ENCODE data around the gene MYLK4.

MYLK4 gene

GRCh38 chr6:2623295-2623694, 127.4 kb downstream of the MYLK4 start:
- WGBS (ENCODE audit: extremely low coverage, insufficient coverage, insufficient read length) = no CpG with 5 or more reads among the region's 10 CpGs

GRCh38 chr6:2622671-2623070, 128.1 kb downstream of the MYLK4 start:
- no peaks in the 10 kb centered on the region for H3K27me3 ChIP-seq (ENCODE audit: insufficient read depth, low read length)
- H3K79me1 ChIP-seq (ENCODE audit: low read length) = no peaks in the 10 kb centered on the region
- no peaks in the 10 kb centered on the region for H3K79me2 ChIP-seq (ENCODE audit: control insufficient read depth, insufficient read depth, low read length, poor library complexity)
- H2BK120ac ChIP-seq (ENCODE audit: insufficient read depth, low read length, poor library complexity) = no peak overlapping the region
- H3K4me3 ChIP-seq (ENCODE audit: low read depth, low read length) = no peak overlapping the region
- no peak overlapping the region for H2BK12ac ChIP-seq (ENCODE audit: low read length)
- no peak overlapping the region for H3K18ac ChIP-seq (ENCODE audit: low read length)
- no peak overlapping the region for H3K14ac ChIP-seq (ENCODE audit: low read length)
- no peak overlapping the region for H3K27ac ChIP-seq (ENCODE audit: low read depth, low read length)
- no peak overlapping the region for H3K4ac ChIP-seq (ENCODE audit: low read depth, low read length)
- no peak for DNase-seq
- H3K9ac ChIP-seq (ENCODE audit: low read length) = no peak overlapping the region
- WGBS (ENCODE audit: extremely low coverage, insufficient coverage, insufficient read length) = no CpG with 5 or more reads among the region's 11 CpGs
- H4K12ac ChIP-seq (ENCODE audit: low read depth, low read length) = no peak overlapping the region
- no peak overlapping the region for H3K4me2 ChIP-seq (ENCODE audit: low read length)
- no peak overlapping the region for H2BK5ac ChIP-seq (ENCODE audit: low read depth, low read length, poor library complexity)
- H3K36me3 ChIP-seq (ENCODE audit: control insufficient read depth in 1 of 2, insufficient read depth in 2 of 2, low read length in 2 of 2) = no peaks in the 10 kb centered on the region
- no peak overlapping the region for H2AFZ ChIP-seq (ENCODE audit: insufficient read depth, low read length, poor library complexity)
- H4K8ac ChIP-seq (ENCODE audit: low read depth, low read length) = no peak overlapping the region
- H3K23ac ChIP-seq (ENCODE audit: low read length) = no peak overlapping the region
- no peaks in the 10 kb centered on the region for H3K9me3 ChIP-seq (ENCODE audit: insufficient read depth, low read depth, low read length)
- H3K4me1 ChIP-seq (ENCODE audit: control insufficient read depth in 1 of 2, insufficient read depth in 2 of 2, low read length in 2 of 2) = no peaks in the 10 kb centered on the region
- no peak overlapping the region for H2AK5ac ChIP-seq (ENCODE audit: low read length)
- H4K91ac ChIP-seq (ENCODE audit: low read depth, low read length) = no peak overlapping the region

More at GRCh38 chr6:2623295-2623694, 127.4 kb downstream of the MYLK4 start:
- H3K4me2 ChIP-seq (ENCODE audit: low read length) = no peak overlapping the region
- no peak overlapping the region for H3K4ac ChIP-seq (ENCODE audit: low read depth, low read length)
- no peak overlapping the region for H2BK120ac ChIP-seq (ENCODE audit: insufficient read depth, low read length, poor library complexity)
- no peaks in the 10 kb centered on the region for H3K9me3 ChIP-seq (ENCODE audit: insufficient read depth, low read depth, low read length)
- H3K18ac ChIP-seq (ENCODE audit: low read length) = no peak overlapping the region
- no peak overlapping the region for H3K14ac ChIP-seq (ENCODE audit: low read length)
- no peaks in the 10 kb centered on the region for H3K4me1 ChIP-seq (ENCODE audit: control insufficient read depth in 1 of 2, insufficient read depth in 2 of 2, low read length in 2 of 2)
- H3K27me3 ChIP-seq (ENCODE audit: insufficient read depth, low read length) = no peaks in the 10 kb centered on the region
- H4K8ac ChIP-seq (ENCODE audit: low read depth, low read length) = no peak overlapping the region
- no peak overlapping the region for H2AFZ ChIP-seq (ENCODE audit: insufficient read depth, low read length, poor library complexity)
- no peaks in the 10 kb centered on the region for H3K36me3 ChIP-seq (ENCODE audit: control insufficient read depth in 1 of 2, insufficient read depth in 2 of 2, low read length in 2 of 2)
- H3K9ac ChIP-seq (ENCODE audit: low read length) = no peak overlapping the region
- H4K91ac ChIP-seq (ENCODE audit: low read depth, low read length) = no peak overlapping the region
- H3K79me2 ChIP-seq (ENCODE audit: control insufficient read depth, insufficient read depth, low read length, poor library complexity) = no peaks in the 10 kb centered on the region
- no peak overlapping the region for H2BK5ac ChIP-seq (ENCODE audit: low read depth, low read length, poor library complexity)
- no peak overlapping the region for H3K27ac ChIP-seq (ENCODE audit: low read depth, low read length)
- H3K79me1 ChIP-seq (ENCODE audit: low read length) = no peaks in the 10 kb centered on the region
- no peak overlapping the region for H3K4me3 ChIP-seq (ENCODE audit: low read depth, low read length)
- no peak overlapping the region for H4K12ac ChIP-seq (ENCODE audit: low read depth, low read length)
- no peak overlapping the region for H2BK12ac ChIP-seq (ENCODE audit: low read length)
- no peak overlapping the region for H2AK5ac ChIP-seq (ENCODE audit: low read length)
- no peak overlapping the region for H3K23ac ChIP-seq (ENCODE audit: low read length)
- DNase-seq = no peak

- DNase-seq = no peak
Measured at GRCh38 chr6:2619651-2620050, 131.1 kb downstream of the MYLK4 start.

GRCh38 chr6:2617729-2618128, 133.0 kb downstream of the MYLK4 start:
- no peaks in the 10 kb centered on the region for H3K4me1 ChIP-seq (ENCODE audit: control insufficient read depth in 1 of 2, insufficient read depth in 2 of 2, low read length in 2 of 2)
- no peak overlapping the region for H2BK120ac ChIP-seq (ENCODE audit: insufficient read depth, low read length, poor library complexity)
- no peaks in the 10 kb centered on the region for H3K36me3 ChIP-seq (ENCODE audit: control insufficient read depth in 1 of 2, insufficient read depth in 2 of 2, low read length in 2 of 2)
- H3K23ac ChIP-seq (ENCODE audit: low read length) = no peak overlapping the region
- H2AFZ ChIP-seq (ENCODE audit: insufficient read depth, low read length, poor library complexity) = no peak overlapping the region
- no peak overlapping the region for H3K9ac ChIP-seq (ENCODE audit: low read length)
- no CpG with 5 or more reads among the region's 4 CpGs for WGBS (ENCODE audit: extremely low coverage, insufficient coverage, insufficient read length)
- no peaks in the 10 kb centered on the region for H3K9me3 ChIP-seq (ENCODE audit: insufficient read depth, low read depth, low read length)
- no peak overlapping the region for H4K91ac ChIP-seq (ENCODE audit: low read depth, low read length)
- H4K12ac ChIP-seq (ENCODE audit: low read depth, low read length) = no peak overlapping the region
- H3K18ac ChIP-seq (ENCODE audit: low read length) = no peak overlapping the region
- no peaks in the 10 kb centered on the region for H3K27me3 ChIP-seq (ENCODE audit: insufficient read depth, low read length)
- H4K8ac ChIP-seq (ENCODE audit: low read depth, low read length) = no peak overlapping the region
- no peak overlapping the region for H3K14ac ChIP-seq (ENCODE audit: low read length)
- no peak overlapping the region for H3K4me3 ChIP-seq (ENCODE audit: low read depth, low read length)
- no peaks in the 10 kb centered on the region for H3K79me1 ChIP-seq (ENCODE audit: low read length)
- H3K79me2 ChIP-seq (ENCODE audit: control insufficient read depth, insufficient read depth, low read length, poor library complexity) = no peaks in the 10 kb centered on the region
- H3K4ac ChIP-seq (ENCODE audit: low read depth, low read length) = no peak overlapping the region
- H3K4me2 ChIP-seq (ENCODE audit: low read length) = no peak overlapping the region
- DNase-seq = no peak
- no peak overlapping the region for H2BK12ac ChIP-seq (ENCODE audit: low read length)
- no peak overlapping the region for H2AK5ac ChIP-seq (ENCODE audit: low read length)
- H2BK5ac ChIP-seq (ENCODE audit: low read depth, low read length, poor library complexity) = no peak overlapping the region
- no peak overlapping the region for H3K27ac ChIP-seq (ENCODE audit: low read depth, low read length)

More at GRCh38 chr6:2619651-2620050, 131.1 kb downstream of the MYLK4 start:
- Histone ChIP-seq H2BK120ac (ENCODE audit: insufficient read depth, low read length, poor library complexity) (no peak overlapping the region), H3K27me3 (ENCODE audit: insufficient read depth, low read length) (no peaks in the 10 kb centered on the region), H3K18ac (ENCODE audit: low read length) (no peak overlapping the region), H3K4me1 (ENCODE audit: control insufficient read depth in 1 of 2, insufficient read depth in 2 of 2, low read length in 2 of 2) (no peaks in the 10 kb centered on the region), H3K9ac (ENCODE audit: low read length) (no peak overlapping the region), H4K91ac (ENCODE audit: low read depth, low read length) (no peak overlapping the region), H3K27ac (ENCODE audit: low read depth, low read length) (no peak overlapping the region), H3K4me3 (ENCODE audit: low read depth, low read length) (no peak overlapping the region), H3K79me1 (ENCODE audit: low read length) (no peaks in the 10 kb centered on the region), H2BK5ac (ENCODE audit: low read depth, low read length, poor library complexity) (no peak overlapping the region), H4K8ac (ENCODE audit: low read depth, low read length) (no peak overlapping the region), H4K12ac (ENCODE audit: low read depth, low read length) (no peak overlapping the region), H2AFZ (ENCODE audit: insufficient read depth, low read length, poor library complexity) (no peak overlapping the region), H2BK12ac (ENCODE audit: low read length) (no peak overlapping the region), H3K4me2 (ENCODE audit: low read length) (no peak overlapping the region), H2AK5ac (ENCODE audit: low read length) (no peak overlapping the region), H3K79me2 (ENCODE audit: control insufficient read depth, insufficient read depth, low read length, poor library complexity) (no peaks in the 10 kb centered on the region), H3K14ac (ENCODE audit: low read length) (no peak overlapping the region), H3K4ac (ENCODE audit: low read depth, low read length) (no peak overlapping the region), H3K9me3 (ENCODE audit: insufficient read depth, low read depth, low read length) (no peaks in the 10 kb centered on the region), H3K23ac (ENCODE audit: low read length) (no peak overlapping the region), H3K36me3 (ENCODE audit: control insufficient read depth in 1 of 2, insufficient read depth in 2 of 2, low read length in 2 of 2) (no peaks in the 10 kb centered on the region)
- WGBS (ENCODE audit: extremely low coverage, insufficient coverage, insufficient read length) = no CpG with 5 or more reads among the region's 9 CpGs

Data from trophoblast cell (in vitro differentiated cells and primary cell).